ENCODE measurements around the gene TEX22. TPM values are rescaled to one million over a fixed set of nuclear protein-coding genes. Genes with fewer than 3 reads are reported as not detected.

Gene TEX22
- polyA plus RNA-seq, 1 experiment = 0.17 TPM

DNA sequence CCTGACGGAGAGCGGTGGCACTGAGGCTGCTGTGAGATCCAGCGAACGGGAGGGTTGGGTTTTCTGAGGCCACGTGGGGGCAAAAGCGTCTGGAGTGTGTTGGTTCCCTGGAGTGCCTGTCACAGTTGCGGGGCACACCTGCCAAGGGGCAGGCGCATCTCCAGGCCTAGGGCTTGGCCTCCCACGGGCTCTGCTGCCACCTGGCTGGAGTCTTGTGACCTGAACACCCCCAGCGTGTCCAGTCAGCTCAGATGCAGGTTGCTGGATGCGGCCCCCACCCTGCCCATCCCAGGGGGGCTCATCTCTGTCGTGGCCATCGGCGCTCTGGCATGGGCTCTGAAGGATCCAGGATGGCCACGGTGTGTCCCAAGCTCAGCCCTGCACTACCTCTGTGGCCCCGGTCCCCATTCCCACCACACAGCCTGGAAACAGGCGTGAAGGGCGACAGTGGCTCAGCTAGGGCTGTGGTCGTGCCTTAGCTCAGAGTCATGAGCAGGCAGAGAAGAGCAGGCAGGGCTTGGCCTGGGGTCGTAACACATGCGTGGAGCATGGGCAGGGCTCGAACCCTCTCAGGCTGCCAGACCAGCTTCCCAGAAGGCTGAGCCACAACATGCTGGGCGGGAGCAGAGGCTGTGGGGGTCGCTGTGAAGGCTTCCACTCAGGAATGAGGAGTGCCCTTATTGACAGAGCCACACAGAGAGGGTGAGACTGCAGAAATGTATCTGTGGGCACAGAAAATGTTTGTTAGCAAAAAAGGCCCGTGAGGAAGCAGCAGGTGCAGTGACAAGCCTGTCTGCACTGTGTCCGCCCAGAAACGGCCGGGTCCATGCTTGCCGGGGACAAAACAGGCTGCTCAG is 52.8 kb downstream of the TEX22 start:
- POLR2A ChIA-PET = no interaction called here
- Histone ChIP-seq H3K4me3 (ENCODE audit: low read depth, low read length) (no peak overlapping the region), H3K27me3 (ENCODE audit: control insufficient read depth, insufficient read depth, low read length) (no peaks in the 10 kb centered on the region), H3K36me3 (ENCODE audit: control insufficient read depth, insufficient read depth, low read length) (peaks cover 28% of the 10 kb centered on the region)
- TF ChIP-seq, protein P1, sequence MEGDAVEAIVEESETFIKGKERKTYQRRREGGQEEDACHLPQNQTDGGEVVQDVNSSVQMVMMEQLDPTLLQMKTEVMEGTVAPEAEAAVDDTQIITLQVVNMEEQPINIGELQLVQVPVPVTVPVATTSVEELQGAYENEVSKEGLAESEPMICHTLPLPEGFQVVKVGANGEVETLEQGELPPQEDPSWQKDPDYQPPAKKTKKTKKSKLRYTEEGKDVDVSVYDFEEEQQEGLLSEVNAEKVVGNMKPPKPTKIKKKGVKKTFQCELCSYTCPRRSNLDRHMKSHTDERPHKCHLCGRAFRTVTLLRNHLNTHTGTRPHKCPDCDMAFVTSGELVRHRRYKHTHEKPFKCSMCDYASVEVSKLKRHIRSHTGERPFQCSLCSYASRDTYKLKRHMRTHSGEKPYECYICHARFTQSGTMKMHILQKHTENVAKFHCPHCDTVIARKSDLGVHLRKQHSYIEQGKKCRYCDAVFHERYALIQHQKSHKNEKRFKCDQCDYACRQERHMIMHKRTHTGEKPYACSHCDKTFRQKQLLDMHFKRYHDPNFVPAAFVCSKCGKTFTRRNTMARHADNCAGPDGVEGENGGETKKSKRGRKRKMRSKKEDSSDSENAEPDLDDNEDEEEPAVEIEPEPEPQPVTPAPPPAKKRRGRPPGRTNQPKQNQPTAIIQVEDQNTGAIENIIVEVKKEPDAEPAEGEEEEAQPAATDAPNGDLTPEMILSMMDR (IDR thresholded peaks at IDR 0.05; ENCODE audit: insufficient read depth, low read depth, low read length) = no peak
- no peak for DNase-seq (ENCODE audit: low read depth)
- CTCF ChIA-PET = no interaction called here

DNA sequence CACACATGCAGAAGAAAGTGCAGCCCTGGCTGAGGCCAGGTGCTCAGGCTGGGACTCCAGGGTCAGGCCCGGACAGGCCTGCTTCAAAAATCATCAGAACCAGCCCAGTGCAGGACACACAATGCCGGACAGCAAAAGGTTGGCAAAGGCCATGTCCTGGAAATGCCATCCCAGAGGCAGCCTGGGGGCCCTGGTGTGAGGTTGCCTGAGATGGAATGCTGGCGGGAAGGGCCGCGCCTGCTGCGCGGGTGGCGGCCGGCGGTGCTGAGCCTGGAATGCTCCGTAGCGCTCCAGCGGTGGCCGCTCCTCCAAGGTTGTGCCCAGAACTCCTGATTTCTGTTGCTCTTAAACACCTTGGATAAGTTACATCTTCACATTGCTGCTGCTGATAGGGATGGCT is 54.6 kb downstream of the TEX22 start:
- CTCF ChIA-PET = interaction anchor here (0.8 to 2.5 kb wide), 4 partner anchors 10 to 37 kb away, joined by 3 to 7 read pairs (median 4); no protein-coding TSS in a partner anchor
- POLR2A ChIA-PET = no interaction called here
- H3K36me3 ChIP-seq (ENCODE audit: control insufficient read depth, insufficient read depth, low read length) = peaks cover 31% of the 10 kb centered on the region

DNA sequence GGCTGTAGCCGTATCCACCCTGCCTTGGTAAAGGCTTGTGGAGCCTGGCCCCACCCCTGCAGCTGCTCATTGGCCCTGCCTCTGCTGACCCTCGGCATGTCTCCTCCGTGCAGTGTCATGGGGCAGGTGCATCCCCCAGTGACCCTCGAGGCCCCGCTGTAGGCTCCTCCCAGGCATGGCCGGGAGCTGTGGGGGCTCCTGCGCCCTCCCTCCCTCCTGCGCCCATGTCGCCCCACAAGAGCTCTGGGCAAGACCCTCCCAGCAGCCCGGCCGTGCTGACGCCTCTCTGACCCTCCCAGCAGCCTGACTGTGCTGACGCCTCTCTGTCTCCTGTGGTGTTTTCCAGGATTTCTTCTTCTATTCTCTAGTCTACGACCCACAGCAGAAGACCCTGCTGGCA is 55.5 kb downstream of the TEX22 start:
- Histone ChIP-seq H3K36me3 (ENCODE audit: control insufficient read depth, insufficient read depth, low read length) (peaks cover 33% of the 10 kb centered on the region), H3K27me3 (ENCODE audit: control insufficient read depth, insufficient read depth, low read length) (no peaks in the 10 kb centered on the region), H3K4me3 (ENCODE audit: low read depth, low read length) (no peak overlapping the region)
- ChIA-PET CTCF (interaction anchor here (1.4 to 2.5 kb wide), 2 partner anchors 27 to 36 kb away, joined by 4 to 7 read pairs; no protein-coding TSS in a partner anchor), POLR2A (no interaction called here)
- TF ChIP-seq, protein P1 (IDR thresholded peaks at IDR 0.05; ENCODE audit: insufficient read depth, low read depth, low read length) = no peak
- no peak for DNase-seq (ENCODE audit: low read depth)

More for the DNA sequence above, 54.6 kb downstream of the TEX22 start:
- H3K4me3 ChIP-seq (ENCODE audit: low read depth, low read length) = no peak overlapping the region
- TF ChIP-seq, protein P1 (IDR thresholded peaks at IDR 0.05; ENCODE audit: insufficient read depth, low read depth, low read length) = no peak
- H3K27me3 ChIP-seq (ENCODE audit: control insufficient read depth, insufficient read depth, low read length) = no peaks in the 10 kb centered on the region
- DNase-seq (ENCODE audit: low read depth) = no peak

DNA sequence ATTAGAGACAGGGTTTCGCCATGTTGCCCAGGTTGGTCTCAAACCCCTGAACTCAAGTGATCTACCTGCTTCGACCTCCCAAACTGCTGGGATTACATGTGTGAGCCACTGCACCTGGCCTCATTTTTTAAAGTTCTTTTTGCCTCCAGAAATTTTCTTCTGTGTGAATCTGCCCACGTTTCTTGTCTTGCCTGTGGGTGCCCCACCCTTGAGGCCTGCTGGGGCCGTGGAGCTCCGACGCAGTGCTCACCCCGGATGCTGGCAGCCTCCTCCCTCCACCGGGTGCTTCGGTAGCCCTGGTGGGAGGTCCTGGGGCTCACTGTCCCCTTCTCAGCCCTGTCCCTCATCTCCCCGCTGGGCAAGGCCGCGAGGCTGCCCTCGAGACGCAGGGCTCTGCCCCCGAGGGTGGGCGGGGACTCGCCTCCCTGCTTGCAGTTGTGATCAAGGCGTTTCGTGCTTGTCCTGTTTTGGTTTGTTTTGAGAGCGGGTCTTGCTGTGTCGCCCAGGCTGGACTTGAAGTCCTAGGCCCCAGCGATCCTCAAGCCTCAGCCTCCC is 56.8 kb downstream of the TEX22 start:
- H3K36me3 ChIP-seq (ENCODE audit: control insufficient read depth, insufficient read depth, low read length) = peaks cover 30% of the 10 kb centered on the region
- POLR2A ChIA-PET = no interaction called here
- CTCF ChIA-PET = interaction anchor here (0.9 to 2.5 kb wide), 2 partner anchors 24 to 26 kb away, joined by 3 to 7 read pairs; no protein-coding TSS in a partner anchor

More for the DNA sequence above, 56.8 kb downstream of the TEX22 start:
- TF ChIP-seq, protein P1 (IDR thresholded peaks at IDR 0.05; ENCODE audit: insufficient read depth, low read depth, low read length) = no peak
- H3K27me3 ChIP-seq (ENCODE audit: control insufficient read depth, insufficient read depth, low read length) = no peaks in the 10 kb centered on the region
- no peak for DNase-seq (ENCODE audit: low read depth)
- H3K4me3 ChIP-seq (ENCODE audit: low read depth, low read length) = no peak overlapping the region
